H9 (cell line): ENCODE results near the gene MYO1E. TPM values are rescaled to one million over a fixed set of nuclear protein-coding genes. Genes with fewer than 3 reads are reported as not detected.

Experiments used
- DNase-seq: peaks from one replicate; pipeline ENCODE4 v3.0.0-alpha.2; 2017
- H2AFZ ChIP-seq: one replicate; pipeline ENCODE4 v1.6.1; 2013; ENCODE audit warnings: mild to moderate bottlenecking, low read length, control low read depth, moderate library complexity
- H2AK5ac ChIP-seq: 2 replicates; pipeline ENCODE4 v1.6.1; 2013; ENCODE audit warnings: low read length, control low read depth, mixed read lengths; ENCODE audit not compliant: insufficient read length
- H2BK120ac ChIP-seq: one replicate; pipeline ENCODE4 v1.6.1; 2013; ENCODE audit warnings: low read depth, mild to moderate bottlenecking, low read length, control low read depth, inconsistent platforms; ENCODE audit not compliant: poor library complexity, severe bottlenecking
- H2BK12ac ChIP-seq: 2 replicates; pipeline ENCODE4 v1.6.1; 2013; ENCODE audit warnings: low read length, control low read depth, mixed read lengths, low read depth; ENCODE audit not compliant: insufficient read length
- H2BK15ac ChIP-seq: 2 replicates; pipeline ENCODE4 v1.6.1; 2013; ENCODE audit warnings: low read depth, low read length, control low read depth
- H2BK20ac ChIP-seq: one replicate; pipeline ENCODE4 v1.6.1; 2013; ENCODE audit warnings: low read depth, mild to moderate bottlenecking, low read length, control low read depth, inconsistent platforms; ENCODE audit not compliant: poor library complexity, severe bottlenecking
- H2BK5ac ChIP-seq: 2 replicates; pipeline ENCODE4 v1.6.1; 2013; ENCODE audit warnings: low read length, control low read depth, mixed read lengths; ENCODE audit not compliant: insufficient read length
- H3K14ac ChIP-seq: 2 replicates; pipeline ENCODE4 v1.6.1; 2013; ENCODE audit warnings: low read length, control low read depth; ENCODE audit not compliant: insufficient read depth
- H3K18ac ChIP-seq: 2 replicates; pipeline ENCODE4 v1.6.1; 2013; ENCODE audit warnings: low read depth, mild to moderate bottlenecking, mixed read lengths, low read length, control low read depth; ENCODE audit not compliant: insufficient read length
- H3K23ac ChIP-seq: 2 replicates; pipeline ENCODE4 v1.6.1; 2013; ENCODE audit warnings: low read length, control low read depth, mixed read lengths, low read depth; ENCODE audit not compliant: insufficient read length
- H3K23me2 ChIP-seq: 2 replicates; pipeline ENCODE4 v1.6.1; 2013; ENCODE audit warnings: low read depth, mild to moderate bottlenecking, mixed read lengths, low read length, control low read depth; ENCODE audit not compliant: insufficient read length, poor library complexity, severe bottlenecking
- H3K27ac ChIP-seq: 2 replicates; pipeline ENCODE4 v1.5.1; 2013; ENCODE audit warnings: low read length, control low read depth, mixed read lengths, low read depth; ENCODE audit not compliant: insufficient read length
- H3K27me3 ChIP-seq: 2 replicates; pipeline ENCODE4 v1.6.1; 2013; ENCODE audit warnings: low read length, control low read depth, inconsistent platforms; ENCODE audit not compliant: insufficient read depth
- H3K4ac ChIP-seq: 2 replicates; pipeline ENCODE4 v1.6.1; 2013; ENCODE audit warnings: low read depth, mild to moderate bottlenecking, control low read depth, inconsistent platforms, low read length, moderate library complexity
- H3K4me1 ChIP-seq: 2 replicates; pipeline ENCODE4 v1.6.1; 2013; ENCODE audit warnings: low read length, control low read depth, inconsistent platforms; ENCODE audit not compliant: insufficient read depth
- H3K4me2 ChIP-seq: 2 replicates; pipeline ENCODE4 v1.6.1; 2013; ENCODE audit warnings: low read length, control low read depth, mixed read lengths; ENCODE audit not compliant: insufficient read length, insufficient read depth
- H3K56ac ChIP-seq: 2 replicates; pipeline ENCODE4 v1.6.1; 2013; ENCODE audit warnings: low read depth, mild to moderate bottlenecking, mixed read lengths, low read length, control low read depth; ENCODE audit not compliant: insufficient read length
- H3K79me1 ChIP-seq: 2 replicates; pipeline ENCODE4 v1.6.1; 2013; ENCODE audit warnings: low read depth, mild to moderate bottlenecking, moderate library complexity, low read length, control low read depth, inconsistent platforms; ENCODE audit not compliant: insufficient read depth, poor library complexity, severe bottlenecking
- H3K79me2 ChIP-seq: 2 replicates; pipeline ENCODE4 v1.6.1; 2013; ENCODE audit warnings: low read length, control low read depth, inconsistent platforms; ENCODE audit not compliant: insufficient read depth
- H3K9ac ChIP-seq: 2 replicates; pipeline ENCODE4 v1.6.1; 2013; ENCODE audit warnings: low read length, control low read depth, mixed read lengths; ENCODE audit not compliant: insufficient read length; ENCODE audit errors: extremely low read depth
- H3K9me3 ChIP-seq: one replicate; pipeline ENCODE4 v1.6.1; 2013; ENCODE audit warnings: low read depth, low read length, inconsistent platforms; ENCODE audit not compliant: control insufficient read depth
- H3T11ph ChIP-seq: one replicate; pipeline ENCODE4 v1.6.1; 2013; ENCODE audit warnings: mild to moderate bottlenecking, low read length, control low read depth, inconsistent platforms
- H4K20me1 ChIP-seq: one replicate; pipeline ENCODE4 v1.6.1; 2013; ENCODE audit not compliant: control insufficient read depth, insufficient read length, insufficient read depth
- H4K5ac ChIP-seq: 2 replicates; pipeline ENCODE4 v1.6.1; 2013; ENCODE audit warnings: low read depth, mild to moderate bottlenecking, mixed read lengths, low read length, control low read depth; ENCODE audit not compliant: insufficient read length
- H4K8ac ChIP-seq: replicated peaks from 2 replicates; pipeline ENCODE4 v1.6.1; 2013; ENCODE audit warnings: low read length, control low read depth, mixed read lengths, low read depth; ENCODE audit not compliant: insufficient read length
- H4K91ac ChIP-seq: 2 replicates; pipeline ENCODE4 v1.6.1; 2013; ENCODE audit warnings: low read depth, mild to moderate bottlenecking, moderate library complexity, mixed read lengths, low read length, control low read depth; ENCODE audit not compliant: insufficient read length
- H3K27ac Mint-ChIP-seq, 3 experiments: 2 replicates in 2 of 3; 3 replicates in 1 of 3; pipeline ENCODE4 v1.8.0; 2020 to 2021; ENCODE audit warnings: mixed read lengths in 3 of 3, mild to moderate bottlenecking in 1 of 3, moderate library complexity in 1 of 3
- H3K27me3 Mint-ChIP-seq: 2 replicates; pipeline ENCODE4 v1.8.0; 2021; ENCODE audit warnings: low read depth, mild to moderate bottlenecking, moderate library complexity, mixed read lengths
- H3K36me3 Mint-ChIP-seq, 3 experiments: 2 replicates in 2 of 3; 3 replicates in 1 of 3; pipeline ENCODE4 v1.8.0; 2020 to 2021; ENCODE audit warnings: low read depth in 3 of 3, mixed read lengths in 3 of 3; ENCODE audit not compliant: insufficient read depth in 1 of 3
- H3K4me1 Mint-ChIP-seq, 2 experiments: 2 replicates each; pipeline ENCODE4 v1.8.0; 2020; ENCODE audit warnings: mixed read lengths in 2 of 2
- H3K4me3 Mint-ChIP-seq, 2 experiments: 2 replicates in 1 of 2; 3 replicates in 1 of 2; pipeline ENCODE4 v1.8.0; 2020 to 2021; ENCODE audit warnings: mild to moderate bottlenecking in 2 of 2, mixed read lengths in 2 of 2, moderate library complexity in 1 of 2
- H3K9me3 Mint-ChIP-seq, 2 experiments: 2 replicates in 1 of 2; 3 replicates in 1 of 2; pipeline ENCODE4 v1.8.0; 2020; ENCODE audit warnings: mild to moderate bottlenecking in 2 of 2, mixed read lengths in 2 of 2, moderate library complexity in 1 of 2
- WGBS: extraction: QIAGEN DNeasy Blood & Tissue Kit; methylation state at CpG from one replicate; pipeline ENCODE4 v1.1.7; 2013; ENCODE audit warnings: missing lambda C conversion rate, low lambda C conversion rate, mixed read lengths; ENCODE audit not compliant: insufficient read length; ENCODE audit errors: extremely low coverage; 5-methylcytosine and 5-hydroxymethylcytosine counted together
- total RNA-seq: library from RNA; stranded (reverse); gene quantifications from 2 replicates; pipeline ENCODE4 v1.2.1, GENCODE V29; 2021
- TF ChIP-seq, protein P1 (sequence below): fragments of 200-600 bp; sonication (generic); conservative IDR thresholded peaks from 3 replicates; pipeline ENCODE4 v1.8.0; 2021; ENCODE audit warnings: antibody characterized with exemption, mild to moderate bottlenecking

MYO1E gene
- total RNA-seq, 1 experiment from 2014 or later = 235 TPM

DNA sequence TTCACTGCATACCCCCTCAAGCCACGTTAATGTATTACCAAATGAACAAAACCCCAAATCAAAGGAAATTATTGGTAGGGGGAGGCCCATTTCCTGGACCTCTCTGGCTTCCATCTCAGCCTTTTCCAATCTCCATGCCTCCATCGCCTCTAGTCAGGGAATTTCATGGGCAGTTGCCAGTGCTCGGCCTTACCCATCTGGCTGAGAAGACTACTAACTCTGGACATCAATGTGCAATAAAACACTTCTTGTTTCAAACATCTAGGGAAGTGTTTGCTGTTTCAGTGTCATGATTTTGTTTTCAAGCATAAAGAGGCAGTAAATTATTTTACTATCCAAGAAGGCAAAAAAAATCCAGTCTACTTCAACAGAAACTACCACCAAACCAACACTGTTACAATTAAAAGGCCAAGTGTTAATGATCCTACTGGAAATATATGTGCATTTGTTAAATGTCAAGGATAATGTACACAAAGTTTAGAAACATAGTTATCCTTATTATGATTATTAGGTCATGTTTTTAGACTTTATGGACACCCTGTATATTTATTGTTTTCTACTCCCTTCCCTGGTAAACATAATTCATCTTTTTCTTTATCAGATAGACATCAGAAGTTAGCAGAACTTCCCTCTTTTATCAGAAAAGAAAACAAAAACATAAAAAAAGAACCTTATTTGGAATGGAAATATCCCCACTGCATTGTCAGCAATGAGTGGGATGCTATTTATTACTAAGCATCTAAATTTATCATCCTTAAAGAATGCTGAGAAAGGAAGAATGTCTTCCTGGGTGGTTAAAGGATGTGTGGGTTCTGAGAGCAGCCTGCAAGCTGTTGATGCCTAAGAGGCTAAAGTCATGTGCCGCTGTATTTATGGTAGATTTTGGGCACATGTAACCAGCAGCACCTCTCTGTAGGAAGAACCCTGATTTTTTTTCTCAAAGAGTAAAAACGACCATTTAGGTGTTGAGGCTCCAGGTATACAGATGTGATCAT is 150.9 kb downstream of the MYO1E start:
- H3K9me3 Mint-ChIP-seq = no peaks in the 10 kb centered on the region
- Histone ChIP-seq H4K91ac (no peak overlapping the region), H3K27me3 (no peaks in the 10 kb centered on the region), H3K79me1 (no peaks in the 10 kb centered on the region), H3K4me2 (no peak overlapping the region), H4K20me1 (no peaks in the 10 kb centered on the region), H3K79me2 (no peaks in the 10 kb centered on the region), H3K23me2 (no peaks in the 10 kb centered on the region), H3T11ph (no peak overlapping the region), H3K9ac (no peak overlapping the region), H3K14ac (no peak overlapping the region), H3K18ac (no peak overlapping the region), H3K27ac (no peak overlapping the region), H3K9me3 (no peaks in the 10 kb centered on the region), H3K23ac (no peak overlapping the region), H4K5ac (no peak overlapping the region), H3K56ac (no peak overlapping the region), H2BK15ac (no peak overlapping the region), H3K4me1 (no peaks in the 10 kb centered on the region), H2BK120ac (no peak overlapping the region), H2AK5ac (no peak overlapping the region), H2BK20ac (no peak overlapping the region), H4K8ac (no peak overlapping the region), H2BK5ac (no peak overlapping the region), H2AFZ (no peak overlapping the region), H2BK12ac (no peak overlapping the region), H3K4ac (no peak overlapping the region)
- DNase-seq = no peak
- no peak overlapping the region for H3K4me3 Mint-ChIP-seq
- WGBS = no CpG with 5 or more reads among the region's 5 CpGs
- H3K27ac Mint-ChIP-seq = no peak overlapping the region
- H3K27me3 Mint-ChIP-seq = no peaks in the 10 kb centered on the region
- H3K36me3 Mint-ChIP-seq = peaks cover 9 to 78% (median 68%) of the 10 kb centered on the region in 3 experiments; a peak in 6 of 7 replicates
- no peaks in the 10 kb centered on the region for H3K4me1 Mint-ChIP-seq
- TF ChIP-seq, protein P1, sequence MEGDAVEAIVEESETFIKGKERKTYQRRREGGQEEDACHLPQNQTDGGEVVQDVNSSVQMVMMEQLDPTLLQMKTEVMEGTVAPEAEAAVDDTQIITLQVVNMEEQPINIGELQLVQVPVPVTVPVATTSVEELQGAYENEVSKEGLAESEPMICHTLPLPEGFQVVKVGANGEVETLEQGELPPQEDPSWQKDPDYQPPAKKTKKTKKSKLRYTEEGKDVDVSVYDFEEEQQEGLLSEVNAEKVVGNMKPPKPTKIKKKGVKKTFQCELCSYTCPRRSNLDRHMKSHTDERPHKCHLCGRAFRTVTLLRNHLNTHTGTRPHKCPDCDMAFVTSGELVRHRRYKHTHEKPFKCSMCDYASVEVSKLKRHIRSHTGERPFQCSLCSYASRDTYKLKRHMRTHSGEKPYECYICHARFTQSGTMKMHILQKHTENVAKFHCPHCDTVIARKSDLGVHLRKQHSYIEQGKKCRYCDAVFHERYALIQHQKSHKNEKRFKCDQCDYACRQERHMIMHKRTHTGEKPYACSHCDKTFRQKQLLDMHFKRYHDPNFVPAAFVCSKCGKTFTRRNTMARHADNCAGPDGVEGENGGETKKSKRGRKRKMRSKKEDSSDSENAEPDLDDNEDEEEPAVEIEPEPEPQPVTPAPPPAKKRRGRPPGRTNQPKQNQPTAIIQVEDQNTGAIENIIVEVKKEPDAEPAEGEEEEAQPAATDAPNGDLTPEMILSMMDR = no peak
